ENCODE data around the gene TTC7B.

The TTC7B gene

DNA sequence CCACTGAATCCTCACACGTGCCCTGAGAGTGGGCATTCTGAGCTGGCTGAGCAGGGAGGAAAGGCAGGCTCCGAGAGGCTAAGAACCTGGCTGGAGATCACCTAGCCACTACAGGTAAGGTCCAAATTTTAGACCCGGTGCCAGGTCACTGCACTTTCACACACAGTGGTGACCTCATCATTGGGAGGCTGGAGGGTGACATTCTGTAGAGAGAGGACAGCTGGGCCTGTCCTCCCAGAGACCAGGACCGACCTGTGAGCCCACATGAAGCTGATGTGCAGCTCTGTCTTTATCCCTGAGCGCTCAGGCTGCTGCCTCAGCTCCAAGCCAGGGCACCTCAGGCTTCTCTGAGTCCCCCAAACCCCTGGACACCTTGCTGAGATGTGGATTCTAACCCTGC lies 4.1 kb downstream of the TTC7B start:
- Histone ChIP-seq H3K79me2 (ENCODE audit: control insufficient read depth, insufficient read depth, low read length) (no peaks in the 10 kb centered on the region), H2BK5ac (ENCODE audit: low read length) (no peak overlapping the region), H3K27me3 (ENCODE audit: insufficient read depth, low read length, poor library complexity) (no peaks in the 10 kb centered on the region), H3K27ac (ENCODE audit: low read depth, low read length) (no peak overlapping the region), H3K56ac (ENCODE audit: low read length) (peak overlapping the region; percentile 5), H4K8ac (ENCODE audit: low read depth, low read length) (no peak overlapping the region), H3K4me2 (ENCODE audit: low read length) (no peak overlapping the region), H2BK15ac (replicated peaks; ENCODE audit: low read depth) (no peak overlapping the region), H3K79me1 (ENCODE audit: low read length) (peaks cover 14% of the 10 kb centered on the region), H3K36me3 (ENCODE audit: control insufficient read depth, insufficient read depth, low read length) (no peaks in the 10 kb centered on the region), H2AK5ac (ENCODE audit: low read length) (no peak overlapping the region), H3K9ac (ENCODE audit: low read length) (no peak overlapping the region), H3K4me1 (ENCODE audit: control insufficient read depth, low read depth, low read length) (no peaks in the 10 kb centered on the region), H3K4me3 (ENCODE audit: low read length) (no peak overlapping the region), H4K5ac (ENCODE audit: low read length) (no peak overlapping the region), H3K4ac (ENCODE audit: low read depth, low read length) (no peak overlapping the region), H2BK120ac (ENCODE audit: low read depth, low read length) (no peak overlapping the region), H3K23ac (ENCODE audit: low read length) (no peak overlapping the region), H3K18ac (ENCODE audit: low read length) (no peak overlapping the region)
- no peak for DNase-seq
- WGBS (ENCODE audit: extremely low coverage, insufficient coverage, low lambda C conversion rate) = no CpG with 5 or more reads among the region's 5 CpGs

DNA sequence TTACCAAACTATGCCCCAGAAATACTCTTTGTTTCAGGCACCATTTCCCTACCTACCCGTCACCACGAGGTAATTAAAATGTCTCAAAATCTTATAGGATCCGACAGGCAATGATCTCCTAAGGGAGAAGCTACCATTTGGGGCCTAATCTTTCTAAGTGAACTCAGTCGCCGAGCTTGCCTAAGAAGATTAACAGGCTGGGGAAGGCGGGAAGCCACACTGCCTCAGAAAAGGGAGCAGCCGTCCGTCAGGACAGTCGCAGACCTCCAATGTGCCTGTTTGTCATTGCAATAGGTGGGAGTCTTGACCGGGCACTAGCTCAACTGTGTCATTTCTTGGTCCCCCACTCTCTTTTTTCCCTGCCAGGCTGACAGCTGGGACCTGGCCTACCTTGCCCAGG lies 4.6 kb downstream of the TTC7B start:
- H3K4me2 ChIP-seq (ENCODE audit: low read length) = no peak overlapping the region
- no peak overlapping the region for H3K4me3 ChIP-seq (ENCODE audit: low read length)
- no peak overlapping the region for H4K5ac ChIP-seq (ENCODE audit: low read length)
- no peak for DNase-seq
- H3K79me1 ChIP-seq (ENCODE audit: low read length) = peaks cover 14% of the 10 kb centered on the region
- no peak overlapping the region for H3K4ac ChIP-seq (ENCODE audit: low read depth, low read length)
- no peaks in the 10 kb centered on the region for H3K79me2 ChIP-seq (ENCODE audit: control insufficient read depth, insufficient read depth, low read length)
- no peaks in the 10 kb centered on the region for H3K27me3 ChIP-seq (ENCODE audit: insufficient read depth, low read length, poor library complexity)
- H2BK120ac ChIP-seq (ENCODE audit: low read depth, low read length) = no peak overlapping the region
- H2BK15ac ChIP-seq (replicated peaks; ENCODE audit: low read depth) = no peak overlapping the region
- WGBS (ENCODE audit: extremely low coverage, insufficient coverage, low lambda C conversion rate) = no CpG with 5 or more reads among the region's 10 CpGs
- H3K27ac ChIP-seq (ENCODE audit: low read depth, low read length) = no peak overlapping the region
- no peak overlapping the region for H2AK5ac ChIP-seq (ENCODE audit: low read length)
- no peak overlapping the region for H3K9ac ChIP-seq (ENCODE audit: low read length)
- H3K36me3 ChIP-seq (ENCODE audit: control insufficient read depth, insufficient read depth, low read length) = no peaks in the 10 kb centered on the region
- H3K23ac ChIP-seq (ENCODE audit: low read length) = no peak overlapping the region
- H3K18ac ChIP-seq (ENCODE audit: low read length) = no peak overlapping the region
- peak overlapping the region; percentile 5 for H3K56ac ChIP-seq (ENCODE audit: low read length)
- no peak overlapping the region for H4K8ac ChIP-seq (ENCODE audit: low read depth, low read length)
- no peak overlapping the region for H2BK5ac ChIP-seq (ENCODE audit: low read length)
- H3K4me1 ChIP-seq (ENCODE audit: control insufficient read depth, low read depth, low read length) = no peaks in the 10 kb centered on the region

- Histone ChIP-seq H3K79me2 (ENCODE audit: control insufficient read depth, insufficient read depth, low read length) (no peaks in the 10 kb centered on the region), H3K4me3 (ENCODE audit: low read length) (no peak overlapping the region), H4K5ac (ENCODE audit: low read length) (no peak overlapping the region), H3K56ac (ENCODE audit: low read length) (no peak overlapping the region), H3K18ac (ENCODE audit: low read length) (no peak overlapping the region), H3K79me1 (ENCODE audit: low read length) (peaks cover 18% of the 10 kb centered on the region), H3K27ac (ENCODE audit: low read depth, low read length) (no peak overlapping the region), H2AK5ac (ENCODE audit: low read length) (no peak overlapping the region), H3K27me3 (ENCODE audit: insufficient read depth, low read length, poor library complexity) (no peaks in the 10 kb centered on the region), H3K4me1 (ENCODE audit: control insufficient read depth, low read depth, low read length) (no peaks in the 10 kb centered on the region), H2BK120ac (ENCODE audit: low read depth, low read length) (no peak overlapping the region), H2BK15ac (replicated peaks; ENCODE audit: low read depth) (no peak overlapping the region), H3K4me2 (ENCODE audit: low read length) (no peak overlapping the region), H3K23ac (ENCODE audit: low read length) (no peak overlapping the region), H2BK5ac (ENCODE audit: low read length) (no peak overlapping the region), H4K8ac (ENCODE audit: low read depth, low read length) (no peak overlapping the region), H3K36me3 (ENCODE audit: control insufficient read depth, insufficient read depth, low read length) (no peaks in the 10 kb centered on the region), H3K9ac (ENCODE audit: low read length) (no peak overlapping the region), H3K4ac (ENCODE audit: low read depth, low read length) (no peak overlapping the region)
- DNase-seq = no peak
- WGBS (ENCODE audit: extremely low coverage, insufficient coverage, low lambda C conversion rate) = no CpG with 5 or more reads among the region's 5 CpGs
These were observed 5.4 kb downstream of the TTC7B start for GRCh38 chr14:90810806-90811205.

GRCh38 chr14:90809530-90810312 lies 6.5 kb downstream of the TTC7B start:
- Histone ChIP-seq H3K56ac (ENCODE audit: low read length) (no peak overlapping the region), H4K5ac (ENCODE audit: low read length) (no peak overlapping the region), H3K4ac (ENCODE audit: low read depth, low read length) (no peak overlapping the region), H3K18ac (ENCODE audit: low read length) (no peak overlapping the region), H3K4me3 (ENCODE audit: low read length) (no peak overlapping the region), H3K27ac (ENCODE audit: low read depth, low read length) (no peak overlapping the region), H3K9ac (ENCODE audit: low read length) (no peak overlapping the region), H3K36me3 (ENCODE audit: control insufficient read depth, insufficient read depth, low read length) (no peaks in the 10 kb centered on the region), H3K4me2 (ENCODE audit: low read length) (no peak overlapping the region), H3K23ac (ENCODE audit: low read length) (no peak overlapping the region), H3K79me2 (ENCODE audit: control insufficient read depth, insufficient read depth, low read length) (no peaks in the 10 kb centered on the region), H2BK5ac (ENCODE audit: low read length) (no peak overlapping the region), H2BK15ac (replicated peaks; ENCODE audit: low read depth) (no peak overlapping the region), H2BK120ac (ENCODE audit: low read depth, low read length) (no peak overlapping the region), H3K27me3 (ENCODE audit: insufficient read depth, low read length, poor library complexity) (no peaks in the 10 kb centered on the region), H2AK5ac (ENCODE audit: low read length) (no peak overlapping the region), H3K4me1 (ENCODE audit: control insufficient read depth, low read depth, low read length) (no peaks in the 10 kb centered on the region), H3K79me1 (ENCODE audit: low read length) (peaks cover 18% of the 10 kb centered on the region), H4K8ac (ENCODE audit: low read depth, low read length) (no peak overlapping the region)
- no CpG with 5 or more reads among the region's 7 CpGs for WGBS (ENCODE audit: extremely low coverage, insufficient coverage, low lambda C conversion rate)
- no peak for DNase-seq

GRCh38 chr14:90808759-90809529 lies 7.3 kb downstream of the TTC7B start:
- H3K36me3 ChIP-seq (ENCODE audit: control insufficient read depth, insufficient read depth, low read length) = no peaks in the 10 kb centered on the region
- no peak for DNase-seq

More at GRCh38 chr14:90808759-90809529, 7.3 kb downstream of the TTC7B start:
- H2BK15ac ChIP-seq (replicated peaks; ENCODE audit: low read depth) = no peak overlapping the region
- H3K4ac ChIP-seq (ENCODE audit: low read depth, low read length) = no peak overlapping the region
- WGBS (ENCODE audit: extremely low coverage, insufficient coverage, low lambda C conversion rate) = no CpG with 5 or more reads among the region's 15 CpGs
- H3K4me2 ChIP-seq (ENCODE audit: low read length) = no peak overlapping the region
- H4K5ac ChIP-seq (ENCODE audit: low read length) = no peak overlapping the region
- H2AK5ac ChIP-seq (ENCODE audit: low read length) = no peak overlapping the region
- H3K23ac ChIP-seq (ENCODE audit: low read length) = no peak overlapping the region
- peaks cover 3% of the 10 kb centered on the region for H3K4me1 ChIP-seq (ENCODE audit: control insufficient read depth, low read depth, low read length)
- no peak overlapping the region for H2BK120ac ChIP-seq (ENCODE audit: low read depth, low read length)
- H3K9ac ChIP-seq (ENCODE audit: low read length) = no peak overlapping the region
- H3K27ac ChIP-seq (ENCODE audit: low read depth, low read length) = no peak overlapping the region
- H2BK5ac ChIP-seq (ENCODE audit: low read length) = no peak overlapping the region
- H3K4me3 ChIP-seq (ENCODE audit: low read length) = no peak overlapping the region
- H3K27me3 ChIP-seq (ENCODE audit: insufficient read depth, low read length, poor library complexity) = no peaks in the 10 kb centered on the region
- no peak overlapping the region for H4K8ac ChIP-seq (ENCODE audit: low read depth, low read length)
- no peaks in the 10 kb centered on the region for H3K79me2 ChIP-seq (ENCODE audit: control insufficient read depth, insufficient read depth, low read length)
- peaks cover 19% of the 10 kb centered on the region for H3K79me1 ChIP-seq (ENCODE audit: low read length)
- H3K18ac ChIP-seq (ENCODE audit: low read length) = no peak overlapping the region
- H3K56ac ChIP-seq (ENCODE audit: low read length) = no peak overlapping the region
